GM10248 (cell line): ENCODE data around the gene DSPP.

Experiments used
- CTCF ChIA-PET: fragments of 300-600 bp; sonication (Branson Sonifier 250); formaldehyde crosslinking; extraction: SDS; loops from one replicate; lab custom pipeline; 2021; ENCODE audit warnings: antibody characterized with exemption; lab: Yijun Ruan, JAX
- POLR2A ChIA-PET: fragments of 350-650 bp; sonication (Branson Sonifier 250); formaldehyde crosslinking; extraction: SDS; loops from one replicate; lab custom pipeline; 2020; ENCODE audit warnings: antibody characterized with exemption; lab: Yijun Ruan, JAX
- DNase-seq: peaks from one replicate; pipeline ENCODE4 v3.0.0; 2012; ENCODE audit errors: extremely low spot score
- CTCF ChIP-seq: IDR thresholded peaks from 2 replicates; pipeline ENCODE4 v1.5.1; 2012; ENCODE audit warnings: mild to moderate bottlenecking, low read depth; ENCODE audit errors: extremely low read depth, missing control alignments, control extremely low read depth

The DSPP gene

GRCh38 chr4:87659247-87659931 is 51.1 kb downstream of the DSPP start:
- ChIA-PET POLR2A (no interaction called here), CTCF (interaction anchor here (0.7 kb wide), 1 partner anchor 19 kb away, joined by 3 read pairs; no protein-coding TSS in a partner anchor)
- DNase-seq = no peak
- no peak for TF ChIP-seq CTCF

DNA sequence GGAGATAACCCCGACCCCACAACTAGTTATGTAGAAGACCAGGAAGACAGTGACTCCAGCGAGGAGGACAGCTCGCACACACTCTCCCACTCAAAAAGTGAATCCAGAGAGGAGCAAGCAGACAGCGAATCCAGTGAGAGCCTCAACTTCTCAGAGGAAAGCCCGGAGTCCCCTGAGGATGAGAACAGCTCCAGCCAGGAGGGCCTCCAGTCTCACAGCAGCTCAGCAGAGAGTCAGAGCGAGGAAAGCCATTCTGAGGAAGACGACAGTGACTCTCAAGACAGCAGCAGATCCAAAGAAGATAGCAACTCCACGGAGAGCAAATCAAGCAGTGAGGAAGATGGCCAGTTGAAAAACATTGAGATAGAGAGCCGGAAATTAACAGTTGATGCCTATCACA is 54.5 kb downstream of the DSPP start:
- no peak for DNase-seq
- no peak for TF ChIP-seq CTCF
- ChIA-PET POLR2A (no interaction called here), CTCF (interaction anchor here (1.6 to 2.3 kb wide), 2 partner anchors 14 to 17 kb away, joined by 5 to 7 read pairs; no protein-coding TSS in a partner anchor)
